HepG2 (cell line): ENCODE results near the gene SLC10A1. TPM values are rescaled to one million over a fixed set of nuclear protein-coding genes. Genes with fewer than 3 reads are reported as not detected.
A peak's percentile ranks its signal among the peaks of the same experiment; 100 is the strongest.

Source experiments
- FOSL2 ChIP-seq: sonication (generic); formaldehyde crosslinking; IDR thresholded peaks from 2 replicates; pipeline ENCODE4 v1.4.0; 2020; ENCODE audit warnings: missing genetic modification reagents
- FOXP1 ChIP-seq, 2 experiments: fragments of 450-650 bp in 1 of 2; IDR thresholded peaks; 2 replicates each; pipeline ENCODE4 v1.6.1; 2017 to 2018; ENCODE audit warnings: antibody characterized with exemption in 1 of 2
- GLI4 ChIP-seq: sonication (generic); formaldehyde crosslinking; IDR thresholded peaks from 2 replicates; pipeline ENCODE4 v1.5.1; 2020; ENCODE audit warnings: missing genetic modification reagents, mild to moderate bottlenecking, moderate library complexity, borderline replicate concordance
- KDM1A ChIP-seq: IDR thresholded peaks from 2 replicates; pipeline ENCODE4 v1.6.1; 2016; ENCODE audit warnings: missing compliant biosample characterization
- KDM2A ChIP-seq: sonication (generic); formaldehyde crosslinking; IDR thresholded peaks from 2 replicates; pipeline ENCODE4 v1.4.0; 2020; ENCODE audit warnings: low read depth, missing genetic modification reagents, borderline replicate concordance
- MXD4 ChIP-seq: IDR thresholded peaks from 2 replicates; pipeline ENCODE4 v1.6.1; 2016; ENCODE audit warnings: mild to moderate bottlenecking, missing biosample characterization, missing genetic modification reagents
- TBX2 ChIP-seq: sonication (generic); formaldehyde crosslinking; IDR thresholded peaks from 2 replicates; pipeline ENCODE4 v1.5.0; 2020; ENCODE audit warnings: missing genetic modification reagents, mild to moderate bottlenecking, borderline replicate concordance
- ZNF230 ChIP-seq: sonication (generic); formaldehyde crosslinking; IDR thresholded peaks from 2 replicates; pipeline ENCODE4 v1.4.0; 2020; ENCODE audit warnings: mild to moderate bottlenecking, missing genetic modification reagents
- ZNF549 ChIP-seq: sonication (generic); formaldehyde crosslinking; IDR thresholded peaks from 2 replicates; pipeline ENCODE4 v1.5.0; 2020; ENCODE audit warnings: missing genetic modification reagents
- ZNF552 ChIP-seq: sonication (generic); formaldehyde crosslinking; IDR thresholded peaks from 2 replicates; pipeline ENCODE4 v1.9.0; 2022; ENCODE audit warnings: missing genetic modification reagents, mild to moderate bottlenecking, borderline replicate concordance
- ZNF703 ChIP-seq: sonication (generic); formaldehyde crosslinking; IDR thresholded peaks from 2 replicates; pipeline ENCODE4 v1.5.1; 2020; ENCODE audit warnings: missing genetic modification reagents, mild to moderate bottlenecking, moderate library complexity, borderline replicate concordance
- ZNF772 ChIP-seq: sonication (generic); formaldehyde crosslinking; IDR thresholded peaks from 2 replicates; pipeline ENCODE4 v1.5.0; 2020; ENCODE audit warnings: mild to moderate bottlenecking, missing genetic modification reagents
- ZNF773 ChIP-seq: sonication (generic); formaldehyde crosslinking; IDR thresholded peaks from 2 replicates; pipeline ENCODE4 v1.4.0; 2020; ENCODE audit warnings: missing genetic modification reagents, borderline replicate concordance
- ZNF781 ChIP-seq: sonication (generic); formaldehyde crosslinking; IDR thresholded peaks from 2 replicates; pipeline ENCODE4 v1.5.1; 2020; ENCODE audit warnings: borderline replicate concordance, mild to moderate bottlenecking, missing genetic modification reagents; ENCODE audit errors: not compliant biosample characterization
- polyA plus RNA-seq, 8 experiments: library from polyadenylated mRNA; depleted of rRNA in 3 of 8; stranded (reverse) in 7 of 8; unstranded in 1 of 8; fragments of >200 nt; fragmentation: Illumina TruSeq in 4 of 8; extraction: Trizol in 4 of 8; gene quantifications; 2 replicates each; pipeline versions ENCODE4 v1.2.1 to v1.2.3, GENCODE V29; 2011 to 2016; ENCODE audit warnings: low read depth in 4 of 8, missing spikeins in 1 of 8, mixed read lengths in 1 of 8; ENCODE audit not compliant: insufficient read depth in 1 of 8
- total RNA-seq, 5 experiments: library from RNA; depleted of rRNA; stranded (reverse); fragments of >200 nt; fragmentation: Illumina TruSeq; extraction: Trizol; gene quantifications; 2 replicates each; pipeline ENCODE4 v1.2.3, GENCODE V29; 2016; ENCODE audit warnings: low read depth in 1 of 5
- TF ChIP-seq, protein P1 (sequence below): sonication (generic); formaldehyde crosslinking; conservative IDR thresholded peaks from 2 replicates; pipeline ENCODE4 v1.8.0; 2022; ENCODE audit warnings: low read depth, missing genetic modification reagents
- TF ChIP-seq, protein P2 (sequence below): sonication (generic); formaldehyde crosslinking; IDR thresholded peaks from 2 replicates; pipeline ENCODE4 v1.4.0; 2020; ENCODE audit warnings: missing genetic modification reagents
- TF ChIP-seq, protein P3 (sequence below): sonication (generic); formaldehyde crosslinking; IDR thresholded peaks from 2 replicates; pipeline ENCODE4 v1.5.1; 2020; ENCODE audit warnings: missing genetic modification reagents, mild to moderate bottlenecking, borderline replicate concordance

The SLC10A1 gene
- total and polyA plus RNA-seq, 2 of the 13 experiments (the other 11 are each of a cell fraction or from before 2014, with no cell fraction given) = 0.17 TPM; not detected in 1

DNA sequence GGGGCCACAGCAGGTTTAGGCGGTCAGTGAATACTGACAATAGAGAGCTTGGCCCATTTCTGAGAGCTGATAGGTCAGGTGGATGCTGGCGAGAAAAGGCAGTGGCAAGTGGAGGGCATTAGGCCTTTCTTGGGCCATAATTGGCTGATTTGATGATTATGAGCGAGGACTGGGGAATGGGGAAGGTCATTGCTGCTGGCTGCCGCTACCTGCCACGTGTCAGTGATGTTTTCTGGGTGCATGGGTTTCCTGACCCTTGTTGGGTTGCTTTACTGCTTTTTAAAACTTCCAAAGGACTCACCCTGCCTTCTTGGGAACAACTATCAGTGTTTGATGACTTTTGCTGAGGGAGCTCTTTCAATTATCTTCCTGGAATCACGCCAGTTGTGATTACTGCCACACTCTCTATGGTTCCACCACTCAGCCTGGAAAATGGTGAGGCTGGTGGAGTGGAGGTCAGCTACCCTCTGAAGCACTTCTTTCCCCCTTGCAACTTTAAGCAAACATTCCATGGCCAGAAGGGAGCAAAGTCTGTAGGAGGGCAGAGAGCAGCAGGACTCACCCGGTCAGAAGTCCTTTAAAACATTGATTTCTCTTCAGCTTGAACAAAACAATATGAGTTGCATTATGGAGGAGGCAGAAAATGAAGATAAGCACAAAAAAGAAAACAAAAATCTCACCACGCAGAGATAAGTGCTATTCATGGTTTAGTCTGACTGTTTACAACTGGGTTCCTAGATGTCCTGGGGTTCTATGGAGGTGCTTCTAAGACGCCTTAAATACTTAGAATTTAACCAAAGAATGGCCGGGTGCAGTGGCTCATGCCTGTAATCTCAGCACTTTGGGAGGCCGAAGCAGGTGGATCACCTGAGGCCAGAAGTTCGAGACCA is 12.1 kb upstream of the SLC10A1 start (continued):
- TF ChIP-seq, protein P1, sequence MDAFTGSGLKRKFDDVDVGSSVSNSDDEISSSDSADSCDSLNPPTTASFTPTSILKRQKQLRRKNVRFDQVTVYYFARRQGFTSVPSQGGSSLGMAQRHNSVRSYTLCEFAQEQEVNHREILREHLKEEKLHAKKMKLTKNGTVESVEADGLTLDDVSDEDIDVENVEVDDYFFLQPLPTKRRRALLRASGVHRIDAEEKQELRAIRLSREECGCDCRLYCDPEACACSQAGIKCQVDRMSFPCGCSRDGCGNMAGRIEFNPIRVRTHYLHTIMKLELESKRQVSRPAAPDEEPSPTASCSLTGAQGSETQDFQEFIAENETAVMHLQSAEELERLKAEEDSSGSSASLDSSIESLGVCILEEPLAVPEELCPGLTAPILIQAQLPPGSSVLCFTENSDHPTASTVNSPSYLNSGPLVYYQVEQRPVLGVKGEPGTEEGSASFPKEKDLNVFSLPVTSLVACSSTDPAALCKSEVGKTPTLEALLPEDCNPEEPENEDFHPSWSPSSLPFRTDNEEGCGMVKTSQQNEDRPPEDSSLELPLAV = no peak
- peak; percentile 60; the same call in 1 of the 2 replicates for TF ChIP-seq MXD4 (CRISPR knock-in tag)
- TF ChIP-seq, protein P2, sequence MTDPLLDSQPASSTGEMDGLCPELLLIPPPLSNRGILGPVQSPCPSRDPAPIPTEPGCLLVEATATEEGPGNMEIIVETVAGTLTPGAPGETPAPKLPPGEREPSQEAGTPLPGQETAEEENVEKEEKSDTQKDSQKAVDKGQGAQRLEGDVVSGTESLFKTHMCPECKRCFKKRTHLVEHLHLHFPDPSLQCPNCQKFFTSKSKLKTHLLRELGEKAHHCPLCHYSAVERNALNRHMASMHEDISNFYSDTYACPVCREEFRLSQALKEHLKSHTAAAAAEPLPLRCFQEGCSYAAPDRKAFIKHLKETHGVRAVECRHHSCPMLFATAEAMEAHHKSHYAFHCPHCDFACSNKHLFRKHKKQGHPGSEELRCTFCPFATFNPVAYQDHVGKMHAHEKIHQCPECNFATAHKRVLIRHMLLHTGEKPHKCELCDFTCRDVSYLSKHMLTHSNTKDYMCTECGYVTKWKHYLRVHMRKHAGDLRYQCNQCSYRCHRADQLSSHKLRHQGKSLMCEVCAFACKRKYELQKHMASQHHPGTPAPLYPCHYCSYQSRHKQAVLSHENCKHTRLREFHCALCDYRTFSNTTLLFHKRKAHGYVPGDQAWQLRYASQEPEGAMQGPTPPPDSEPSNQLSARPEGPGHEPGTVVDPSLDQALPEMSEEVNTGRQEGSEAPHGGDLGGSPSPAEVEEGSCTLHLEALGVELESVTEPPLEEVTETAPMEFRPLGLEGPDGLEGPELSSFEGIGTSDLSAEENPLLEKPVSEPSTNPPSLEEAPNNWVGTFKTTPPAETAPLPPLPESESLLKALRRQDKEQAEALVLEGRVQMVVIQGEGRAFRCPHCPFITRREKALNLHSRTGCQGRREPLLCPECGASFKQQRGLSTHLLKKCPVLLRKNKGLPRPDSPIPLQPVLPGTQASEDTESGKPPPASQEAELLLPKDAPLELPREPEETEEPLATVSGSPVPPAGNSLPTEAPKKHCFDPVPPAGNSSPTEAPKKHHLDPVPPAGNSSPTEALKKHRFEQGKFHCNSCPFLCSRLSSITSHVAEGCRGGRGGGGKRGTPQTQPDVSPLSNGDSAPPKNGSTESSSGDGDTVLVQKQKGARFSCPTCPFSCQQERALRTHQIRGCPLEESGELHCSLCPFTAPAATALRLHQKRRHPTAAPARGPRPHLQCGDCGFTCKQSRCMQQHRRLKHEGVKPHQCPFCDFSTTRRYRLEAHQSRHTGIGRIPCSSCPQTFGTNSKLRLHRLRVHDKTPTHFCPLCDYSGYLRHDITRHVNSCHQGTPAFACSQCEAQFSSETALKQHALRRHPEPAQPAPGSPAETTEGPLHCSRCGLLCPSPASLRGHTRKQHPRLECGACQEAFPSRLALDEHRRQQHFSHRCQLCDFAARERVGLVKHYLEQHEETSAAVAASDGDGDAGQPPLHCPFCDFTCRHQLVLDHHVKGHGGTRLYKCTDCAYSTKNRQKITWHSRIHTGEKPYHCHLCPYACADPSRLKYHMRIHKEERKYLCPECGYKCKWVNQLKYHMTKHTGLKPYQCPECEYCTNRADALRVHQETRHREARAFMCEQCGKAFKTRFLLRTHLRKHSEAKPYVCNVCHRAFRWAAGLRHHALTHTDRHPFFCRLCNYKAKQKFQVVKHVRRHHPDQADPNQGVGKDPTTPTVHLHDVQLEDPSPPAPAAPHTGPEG (CRISPR knock-in tag) = no peak
- no peak for TF ChIP-seq ZNF773
- peak; percentile 64 for TF ChIP-seq FOSL2 (CRISPR knock-in tag)
- no peak for TF ChIP-seq ZNF230
- TF ChIP-seq KDM2A = no peak
- TF ChIP-seq TBX2 (CRISPR knock-in tag) = peak; percentile 86; the same call in 1 of the 2 replicates
- 0 out of 2 replicates have a peak, but pooled peaks have one; percentile 63 for TF ChIP-seq ZNF549 (CRISPR knock-in tag)
- TF ChIP-seq ZNF781 (CRISPR knock-in tag) = no peak
- TF ChIP-seq FOXP1 (IDR thresholded peaks at IDR 0.05) = peak; percentile 34; the same call in 1 of the 2 replicates
- peak; percentile 92 for TF ChIP-seq FOXP1 (CRISPR knock-in tag; IDR thresholded peaks at IDR 0.05)
- no peak for TF ChIP-seq GLI4 (CRISPR knock-in tag)
- TF ChIP-seq, protein P3, sequence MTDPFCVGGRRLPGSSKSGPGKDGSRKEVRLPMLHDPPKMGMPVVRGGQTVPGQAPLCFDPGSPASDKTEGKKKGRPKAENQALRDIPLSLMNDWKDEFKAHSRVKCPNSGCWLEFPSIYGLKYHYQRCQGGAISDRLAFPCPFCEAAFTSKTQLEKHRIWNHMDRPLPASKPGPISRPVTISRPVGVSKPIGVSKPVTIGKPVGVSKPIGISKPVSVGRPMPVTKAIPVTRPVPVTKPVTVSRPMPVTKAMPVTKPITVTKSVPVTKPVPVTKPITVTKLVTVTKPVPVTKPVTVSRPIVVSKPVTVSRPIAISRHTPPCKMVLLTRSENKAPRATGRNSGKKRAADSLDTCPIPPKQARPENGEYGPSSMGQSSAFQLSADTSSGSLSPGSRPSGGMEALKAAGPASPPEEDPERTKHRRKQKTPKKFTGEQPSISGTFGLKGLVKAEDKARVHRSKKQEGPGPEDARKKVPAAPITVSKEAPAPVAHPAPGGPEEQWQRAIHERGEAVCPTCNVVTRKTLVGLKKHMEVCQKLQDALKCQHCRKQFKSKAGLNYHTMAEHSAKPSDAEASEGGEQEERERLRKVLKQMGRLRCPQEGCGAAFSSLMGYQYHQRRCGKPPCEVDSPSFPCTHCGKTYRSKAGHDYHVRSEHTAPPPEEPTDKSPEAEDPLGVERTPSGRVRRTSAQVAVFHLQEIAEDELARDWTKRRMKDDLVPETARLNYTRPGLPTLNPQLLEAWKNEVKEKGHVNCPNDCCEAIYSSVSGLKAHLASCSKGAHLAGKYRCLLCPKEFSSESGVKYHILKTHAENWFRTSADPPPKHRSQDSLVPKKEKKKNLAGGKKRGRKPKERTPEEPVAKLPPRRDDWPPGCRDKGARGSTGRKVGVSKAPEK (CRISPR knock-in tag) = 0 out of 2 replicates have a peak, but pooled peaks have one; percentile 52
- TF ChIP-seq ZNF772 = no peak
- no peak for TF ChIP-seq ZNF552 (CRISPR knock-in tag)
- TF ChIP-seq ZNF703 = 0 out of 2 replicates have a peak, but pooled peaks have one; percentile 50
- TF ChIP-seq KDM1A (CRISPR knock-in tag) = no peak; the same call in 1 of the 2 replicates
